GM12878 (cell line): Measurements from ENCODE around the gene BSPRY.

ENCODE experiments used
- ATF2 ChIP-seq: IDR thresholded peaks from 2 replicates; pipeline ENCODE4 v1.6.1; 2012; ENCODE audit warnings: low read length, inconsistent platforms
- BCLAF1 ChIP-seq: fragments of 450-650 bp; IDR thresholded peaks from 2 replicates; pipeline ENCODE4 v1.6.1; 2017; ENCODE audit warnings: antibody characterized with exemption, mild to moderate bottlenecking, moderate library complexity
- IRF4 ChIP-seq: IDR thresholded peaks from 2 replicates; pipeline ENCODE4 v1.6.1; 2011; ENCODE audit warnings: low read depth, low read length
- POLR2A ChIP-seq: IDR thresholded peaks from 2 replicates; pipeline ENCODE4 v1.6.1; 2011; ENCODE audit warnings: low read depth, mild to moderate bottlenecking, low read length
- TCF12 ChIP-seq: IDR thresholded peaks from 2 replicates; pipeline ENCODE4 v1.6.1; 2011; ENCODE audit warnings: low read depth, mild to moderate bottlenecking, low read length
- YBX1 ChIP-seq: fragments of 450-650 bp; IDR thresholded peaks from 2 replicates; pipeline ENCODE4 v1.6.1; 2016; ENCODE audit warnings: antibody characterized with exemption
- TF ChIP-seq, protein P1 (sequence below), 3 experiments: IDR thresholded peaks in 2 of 3; conservative IDR thresholded peaks in 1 of 3; 2 replicates each; pipeline ENCODE4 v1.5.1; 2011; ENCODE audit warnings: low read depth in 3 of 3, low read length in 3 of 3, mild to moderate bottlenecking in 3 of 3, control low read depth in 2 of 3, moderate library complexity in 2 of 3, inconsistent platforms in 1 of 3, mixed read lengths in 1 of 3; ENCODE audit not compliant: control insufficient read depth in 2 of 3, insufficient read depth in 1 of 3; ENCODE audit errors: extremely low read depth in 1 of 3
- TF ChIP-seq, protein P2 (sequence below): IDR thresholded peaks from 2 replicates; pipeline ENCODE4 v1.6.1; 2012; ENCODE audit warnings: mild to moderate bottlenecking, low read depth, low read length
- TF ChIP-seq, protein P3 (sequence below): fragments of 150-350 bp; IDR thresholded peaks from 2 replicates; pipeline ENCODE4 v1.6.1; 2014; ENCODE audit warnings: mild to moderate bottlenecking, low read depth, low read length

GRCh38 chr9:113315231-113315630 is 34.1 kb upstream of the BSPRY start:
- TF ChIP-seq BCLAF1: no peak
- TF ChIP-seq, protein P1, sequence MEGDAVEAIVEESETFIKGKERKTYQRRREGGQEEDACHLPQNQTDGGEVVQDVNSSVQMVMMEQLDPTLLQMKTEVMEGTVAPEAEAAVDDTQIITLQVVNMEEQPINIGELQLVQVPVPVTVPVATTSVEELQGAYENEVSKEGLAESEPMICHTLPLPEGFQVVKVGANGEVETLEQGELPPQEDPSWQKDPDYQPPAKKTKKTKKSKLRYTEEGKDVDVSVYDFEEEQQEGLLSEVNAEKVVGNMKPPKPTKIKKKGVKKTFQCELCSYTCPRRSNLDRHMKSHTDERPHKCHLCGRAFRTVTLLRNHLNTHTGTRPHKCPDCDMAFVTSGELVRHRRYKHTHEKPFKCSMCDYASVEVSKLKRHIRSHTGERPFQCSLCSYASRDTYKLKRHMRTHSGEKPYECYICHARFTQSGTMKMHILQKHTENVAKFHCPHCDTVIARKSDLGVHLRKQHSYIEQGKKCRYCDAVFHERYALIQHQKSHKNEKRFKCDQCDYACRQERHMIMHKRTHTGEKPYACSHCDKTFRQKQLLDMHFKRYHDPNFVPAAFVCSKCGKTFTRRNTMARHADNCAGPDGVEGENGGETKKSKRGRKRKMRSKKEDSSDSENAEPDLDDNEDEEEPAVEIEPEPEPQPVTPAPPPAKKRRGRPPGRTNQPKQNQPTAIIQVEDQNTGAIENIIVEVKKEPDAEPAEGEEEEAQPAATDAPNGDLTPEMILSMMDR (IDR thresholded peaks at IDR 0.05 in 2 of 3, conservative IDR thresholded peaks at IDR 0.05 in 1 of 3; ENCODE audit: control insufficient read depth in 2 of 3, extremely low read depth in 1 of 3, insufficient read depth in 1 of 3, low read depth in 3 of 3, low read length in 3 of 3): no peak
- no peak for TF ChIP-seq ATF2
- TF ChIP-seq IRF4: no peak
- TF ChIP-seq TCF12: no peak
- TF ChIP-seq, protein P2, sequence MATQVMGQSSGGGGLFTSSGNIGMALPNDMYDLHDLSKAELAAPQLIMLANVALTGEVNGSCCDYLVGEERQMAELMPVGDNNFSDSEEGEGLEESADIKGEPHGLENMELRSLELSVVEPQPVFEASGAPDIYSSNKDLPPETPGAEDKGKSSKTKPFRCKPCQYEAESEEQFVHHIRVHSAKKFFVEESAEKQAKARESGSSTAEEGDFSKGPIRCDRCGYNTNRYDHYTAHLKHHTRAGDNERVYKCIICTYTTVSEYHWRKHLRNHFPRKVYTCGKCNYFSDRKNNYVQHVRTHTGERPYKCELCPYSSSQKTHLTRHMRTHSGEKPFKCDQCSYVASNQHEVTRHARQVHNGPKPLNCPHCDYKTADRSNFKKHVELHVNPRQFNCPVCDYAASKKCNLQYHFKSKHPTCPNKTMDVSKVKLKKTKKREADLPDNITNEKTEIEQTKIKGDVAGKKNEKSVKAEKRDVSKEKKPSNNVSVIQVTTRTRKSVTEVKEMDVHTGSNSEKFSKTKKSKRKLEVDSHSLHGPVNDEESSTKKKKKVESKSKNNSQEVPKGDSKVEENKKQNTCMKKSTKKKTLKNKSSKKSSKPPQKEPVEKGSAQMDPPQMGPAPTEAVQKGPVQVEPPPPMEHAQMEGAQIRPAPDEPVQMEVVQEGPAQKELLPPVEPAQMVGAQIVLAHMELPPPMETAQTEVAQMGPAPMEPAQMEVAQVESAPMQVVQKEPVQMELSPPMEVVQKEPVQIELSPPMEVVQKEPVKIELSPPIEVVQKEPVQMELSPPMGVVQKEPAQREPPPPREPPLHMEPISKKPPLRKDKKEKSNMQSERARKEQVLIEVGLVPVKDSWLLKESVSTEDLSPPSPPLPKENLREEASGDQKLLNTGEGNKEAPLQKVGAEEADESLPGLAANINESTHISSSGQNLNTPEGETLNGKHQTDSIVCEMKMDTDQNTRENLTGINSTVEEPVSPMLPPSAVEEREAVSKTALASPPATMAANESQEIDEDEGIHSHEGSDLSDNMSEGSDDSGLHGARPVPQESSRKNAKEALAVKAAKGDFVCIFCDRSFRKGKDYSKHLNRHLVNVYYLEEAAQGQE: no peak
- no peak for TF ChIP-seq YBX1
- TF ChIP-seq POLR2A: no peak
- TF ChIP-seq, protein P3, sequence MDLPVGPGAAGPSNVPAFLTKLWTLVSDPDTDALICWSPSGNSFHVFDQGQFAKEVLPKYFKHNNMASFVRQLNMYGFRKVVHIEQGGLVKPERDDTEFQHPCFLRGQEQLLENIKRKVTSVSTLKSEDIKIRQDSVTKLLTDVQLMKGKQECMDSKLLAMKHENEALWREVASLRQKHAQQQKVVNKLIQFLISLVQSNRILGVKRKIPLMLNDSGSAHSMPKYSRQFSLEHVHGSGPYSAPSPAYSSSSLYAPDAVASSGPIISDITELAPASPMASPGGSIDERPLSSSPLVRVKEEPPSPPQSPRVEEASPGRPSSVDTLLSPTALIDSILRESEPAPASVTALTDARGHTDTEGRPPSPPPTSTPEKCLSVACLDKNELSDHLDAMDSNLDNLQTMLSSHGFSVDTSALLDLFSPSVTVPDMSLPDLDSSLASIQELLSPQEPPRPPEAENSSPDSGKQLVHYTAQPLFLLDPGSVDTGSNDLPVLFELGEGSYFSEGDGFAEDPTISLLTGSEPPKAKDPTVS: no peak
